Measurements from ENCODE around the gene GXYLT1.

DNA sequence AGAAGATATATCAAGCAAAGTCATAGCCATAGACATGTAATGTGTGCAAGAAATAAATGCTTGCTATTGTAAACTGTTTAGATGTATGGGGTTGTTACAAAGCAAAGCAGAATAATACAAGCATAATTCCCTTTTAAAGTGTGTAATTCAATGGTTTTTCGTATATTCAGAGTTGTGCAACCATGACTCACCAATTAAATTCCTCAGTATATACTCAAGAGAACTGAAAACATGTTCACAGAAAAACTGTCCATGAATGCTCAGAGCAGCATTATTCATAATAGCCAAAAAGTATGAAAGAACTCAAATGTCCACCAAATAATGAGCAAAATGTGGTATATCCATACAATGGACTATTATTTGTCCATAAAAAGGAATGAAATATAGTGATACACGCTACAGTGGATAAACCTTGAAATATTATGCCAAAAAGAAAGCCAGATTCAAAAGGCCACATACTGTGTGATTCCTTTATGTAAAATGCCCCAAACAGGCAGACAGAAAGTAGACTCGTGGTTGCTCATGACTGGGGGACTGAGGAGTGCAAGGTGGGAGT lies 9.3 kb downstream of the GXYLT1 start:
- TF ChIP-seq, protein P1, sequence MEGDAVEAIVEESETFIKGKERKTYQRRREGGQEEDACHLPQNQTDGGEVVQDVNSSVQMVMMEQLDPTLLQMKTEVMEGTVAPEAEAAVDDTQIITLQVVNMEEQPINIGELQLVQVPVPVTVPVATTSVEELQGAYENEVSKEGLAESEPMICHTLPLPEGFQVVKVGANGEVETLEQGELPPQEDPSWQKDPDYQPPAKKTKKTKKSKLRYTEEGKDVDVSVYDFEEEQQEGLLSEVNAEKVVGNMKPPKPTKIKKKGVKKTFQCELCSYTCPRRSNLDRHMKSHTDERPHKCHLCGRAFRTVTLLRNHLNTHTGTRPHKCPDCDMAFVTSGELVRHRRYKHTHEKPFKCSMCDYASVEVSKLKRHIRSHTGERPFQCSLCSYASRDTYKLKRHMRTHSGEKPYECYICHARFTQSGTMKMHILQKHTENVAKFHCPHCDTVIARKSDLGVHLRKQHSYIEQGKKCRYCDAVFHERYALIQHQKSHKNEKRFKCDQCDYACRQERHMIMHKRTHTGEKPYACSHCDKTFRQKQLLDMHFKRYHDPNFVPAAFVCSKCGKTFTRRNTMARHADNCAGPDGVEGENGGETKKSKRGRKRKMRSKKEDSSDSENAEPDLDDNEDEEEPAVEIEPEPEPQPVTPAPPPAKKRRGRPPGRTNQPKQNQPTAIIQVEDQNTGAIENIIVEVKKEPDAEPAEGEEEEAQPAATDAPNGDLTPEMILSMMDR (conservative IDR thresholded peaks at IDR 0.05), result no peak
- TF ChIP-seq ZFX (IDR thresholded peaks at IDR 0.05), result no peak

All from C4-2B (cell line).